Measurements from ENCODE around the gene ACAA2. TPM values are rescaled to one million over a fixed set of nuclear protein-coding genes. Genes with fewer than 3 reads are reported as not detected.

The ACAA2 gene
- total RNA-seq, 1 experiment from 2014 or later, result 6.5 TPM

DNA sequence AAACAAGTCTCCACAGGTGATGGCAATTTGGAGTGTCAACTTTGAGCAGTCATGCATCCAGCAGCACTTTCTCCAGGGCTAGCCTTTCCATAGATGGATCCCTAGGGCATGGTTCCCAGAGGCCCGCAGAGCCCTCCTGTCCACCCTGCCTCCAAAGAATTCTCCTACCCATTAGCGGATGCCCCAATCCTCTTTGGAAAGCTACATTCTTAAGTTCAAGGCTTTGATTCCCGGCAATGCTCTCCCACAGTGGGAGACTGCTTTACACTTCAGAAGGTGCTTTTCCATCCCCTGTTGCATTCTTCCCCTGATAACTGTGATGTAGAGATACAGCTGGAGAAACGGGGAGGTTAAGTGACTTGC lies 61.3 kb downstream of the ACAA2 start:
- no peaks in the 10 kb centered on the region for H3K9me2 ChIP-seq (replicated peaks; ENCODE audit: low read length)
- CTCF ChIA-PET, result no interaction called here
- H3K79me2 ChIP-seq (ENCODE audit: low read length), result no peaks in the 10 kb centered on the region
- no peak overlapping the region for H2AFZ ChIP-seq (ENCODE audit: low read length)
- no peaks in the 10 kb centered on the region for H3K36me3 ChIP-seq (ENCODE audit: low read depth, low read length)
- no TSS peak for BruUV-seq (replicated peaks)
- TF ChIP-seq EZH2 (IDR thresholded peaks at IDR 0.05; ENCODE audit: low read length, unreplicated experiment) (no peak), EZH2phosphoT487 (IDR thresholded peaks at IDR 0.05; ENCODE audit: borderline replicate concordance, low read length) (no peak)
- TF ChIP-seq, protein P1, sequence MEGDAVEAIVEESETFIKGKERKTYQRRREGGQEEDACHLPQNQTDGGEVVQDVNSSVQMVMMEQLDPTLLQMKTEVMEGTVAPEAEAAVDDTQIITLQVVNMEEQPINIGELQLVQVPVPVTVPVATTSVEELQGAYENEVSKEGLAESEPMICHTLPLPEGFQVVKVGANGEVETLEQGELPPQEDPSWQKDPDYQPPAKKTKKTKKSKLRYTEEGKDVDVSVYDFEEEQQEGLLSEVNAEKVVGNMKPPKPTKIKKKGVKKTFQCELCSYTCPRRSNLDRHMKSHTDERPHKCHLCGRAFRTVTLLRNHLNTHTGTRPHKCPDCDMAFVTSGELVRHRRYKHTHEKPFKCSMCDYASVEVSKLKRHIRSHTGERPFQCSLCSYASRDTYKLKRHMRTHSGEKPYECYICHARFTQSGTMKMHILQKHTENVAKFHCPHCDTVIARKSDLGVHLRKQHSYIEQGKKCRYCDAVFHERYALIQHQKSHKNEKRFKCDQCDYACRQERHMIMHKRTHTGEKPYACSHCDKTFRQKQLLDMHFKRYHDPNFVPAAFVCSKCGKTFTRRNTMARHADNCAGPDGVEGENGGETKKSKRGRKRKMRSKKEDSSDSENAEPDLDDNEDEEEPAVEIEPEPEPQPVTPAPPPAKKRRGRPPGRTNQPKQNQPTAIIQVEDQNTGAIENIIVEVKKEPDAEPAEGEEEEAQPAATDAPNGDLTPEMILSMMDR (conservative IDR thresholded peaks at IDR 0.05; ENCODE audit: low read depth, low read length), result no peak
- no peak for ATAC-seq
- H3K27me3 ChIP-seq (ENCODE audit: low read length), result no peaks in the 10 kb centered on the region
- POLR2A ChIA-PET (ENCODE audit: unreplicated experiment), result no interaction called here
- H3K4me3 ChIP-seq (ENCODE audit: low read length), result no peak overlapping the region
- DNase-seq, result no peak
- no peak overlapping the region for H3K9ac ChIP-seq (ENCODE audit: low read length)
- no peaks in the 10 kb centered on the region for H3K9me3 ChIP-seq (ENCODE audit: low read length)
- intact Hi-C loops (cut with micrococcal nuclease), result no loop called here
- H3K27ac ChIP-seq (ENCODE audit: low read length), result no peak overlapping the region
- H4K20me1 ChIP-seq (ENCODE audit: low read length), result no peaks in the 10 kb centered on the region
- no peaks in the 10 kb centered on the region for H3K4me1 ChIP-seq (ENCODE audit: insufficient read depth, low read length)
- no peaks in the 10 kb centered on the region for H3F3A ChIP-seq (ENCODE audit: low read length, unreplicated experiment)
- no peak overlapping the region for H3K4me2 ChIP-seq (ENCODE audit: low read length)

DNA sequence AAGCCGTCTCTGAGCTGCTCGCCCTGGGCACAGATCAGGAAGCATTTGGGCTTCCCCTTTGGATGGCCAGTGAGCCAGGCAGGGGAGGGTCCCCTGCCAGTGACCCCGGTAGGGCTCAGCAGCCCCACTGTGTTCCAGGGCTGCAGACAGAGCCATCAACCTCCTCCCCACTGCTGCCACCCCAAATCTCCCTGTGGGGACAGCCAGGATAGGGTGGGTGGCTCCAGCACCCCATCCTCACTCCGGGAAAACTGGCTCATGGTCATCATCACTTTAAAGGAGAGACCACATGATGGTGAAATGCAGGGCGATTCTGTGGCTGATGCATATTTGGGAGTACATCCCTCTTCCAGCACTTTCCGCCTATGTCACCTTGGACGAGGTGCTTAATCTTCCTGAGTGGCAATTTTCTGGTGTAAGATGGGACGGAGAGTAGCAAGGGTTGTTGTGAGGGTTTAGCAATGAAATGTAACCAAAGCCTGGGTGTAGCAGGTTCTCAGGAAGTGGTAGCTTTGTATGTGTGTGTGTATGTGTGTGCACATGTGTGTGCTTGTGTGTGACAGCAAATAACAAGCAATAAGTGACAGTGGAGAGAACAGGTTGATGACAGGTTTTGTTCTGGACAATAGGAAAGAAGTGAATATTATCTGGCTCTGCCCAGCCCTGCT lies 61.8 kb downstream of the ACAA2 start:
- intact Hi-C loops (cut with micrococcal nuclease), result no loop called here
- CTCF ChIA-PET, result no interaction called here
- Histone ChIP-seq H3K4me2 (ENCODE audit: low read length) (no peak overlapping the region), H3K9me2 (replicated peaks; ENCODE audit: low read length) (no peaks in the 10 kb centered on the region), H3K9me3 (ENCODE audit: low read length) (no peaks in the 10 kb centered on the region), H3K9ac (ENCODE audit: low read length) (no peak overlapping the region), H3K27me3 (ENCODE audit: low read length) (no peaks in the 10 kb centered on the region), H3K27ac (ENCODE audit: low read length) (no peak overlapping the region), H2AFZ (ENCODE audit: low read length) (no peak overlapping the region), H4K20me1 (ENCODE audit: low read length) (no peaks in the 10 kb centered on the region), H3K4me1 (ENCODE audit: insufficient read depth, low read length) (no peaks in the 10 kb centered on the region), H3F3A (ENCODE audit: low read length, unreplicated experiment) (no peaks in the 10 kb centered on the region), H3K4me3 (ENCODE audit: low read length) (no peak overlapping the region), H3K79me2 (ENCODE audit: low read length) (no peaks in the 10 kb centered on the region), H3K36me3 (ENCODE audit: low read depth, low read length) (no peaks in the 10 kb centered on the region)
- TF ChIP-seq, protein P1 (conservative IDR thresholded peaks at IDR 0.05; ENCODE audit: low read depth, low read length), result no peak
- TF ChIP-seq EZH2phosphoT487 (IDR thresholded peaks at IDR 0.05; ENCODE audit: borderline replicate concordance, low read length) (no peak), EZH2 (IDR thresholded peaks at IDR 0.05; ENCODE audit: low read length, unreplicated experiment) (no peak)
- DNase-seq (no peak), ATAC-seq (no peak)
- POLR2A ChIA-PET (ENCODE audit: unreplicated experiment), result no interaction called here
- no TSS peak for BruUV-seq (replicated peaks)

DNA sequence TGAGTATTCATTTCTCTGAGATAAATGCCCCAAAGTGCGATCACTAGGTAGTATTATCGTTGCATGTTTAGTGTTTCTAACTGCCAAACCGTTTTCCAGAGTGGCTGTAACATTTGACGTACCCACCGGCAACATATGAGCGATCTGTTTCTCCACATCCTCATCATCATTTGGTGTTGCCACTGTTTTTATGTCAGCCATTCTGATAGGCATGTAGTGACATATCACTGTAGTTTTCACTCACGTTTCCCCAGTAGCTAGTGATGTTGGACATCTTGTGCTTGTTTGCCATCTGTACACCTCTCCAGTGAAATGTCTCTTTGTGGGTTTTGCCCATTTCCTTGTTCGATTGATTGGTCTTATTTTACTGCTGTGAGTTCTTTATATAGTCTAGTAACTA lies 63.8 kb downstream of the ACAA2 start:
- H3K36me3 ChIP-seq (ENCODE audit: low read depth, low read length), result no peaks in the 10 kb centered on the region
- H3K9ac ChIP-seq (ENCODE audit: low read length), result no peak overlapping the region
- no TSS peak for BruUV-seq (replicated peaks)
- H3K9me3 ChIP-seq (ENCODE audit: low read length), result no peaks in the 10 kb centered on the region
- H3K4me1 ChIP-seq (ENCODE audit: insufficient read depth, low read length), result no peaks in the 10 kb centered on the region
- H3K9me2 ChIP-seq (replicated peaks; ENCODE audit: low read length), result no peaks in the 10 kb centered on the region
- no peaks in the 10 kb centered on the region for H3F3A ChIP-seq (ENCODE audit: low read length, unreplicated experiment)
- no peak overlapping the region for H3K27ac ChIP-seq (ENCODE audit: low read length)
- no peak overlapping the region for H3K4me3 ChIP-seq (ENCODE audit: low read length)
- no peaks in the 10 kb centered on the region for H4K20me1 ChIP-seq (ENCODE audit: low read length)
- TF ChIP-seq, protein P1 (conservative IDR thresholded peaks at IDR 0.05; ENCODE audit: low read depth, low read length), result no peak
- TF ChIP-seq EZH2phosphoT487 (IDR thresholded peaks at IDR 0.05; ENCODE audit: borderline replicate concordance, low read length), result no peak
- TF ChIP-seq EZH2 (IDR thresholded peaks at IDR 0.05; ENCODE audit: low read length, unreplicated experiment), result no peak
- DNase-seq, result no peak
- no peak for ATAC-seq
- no peaks in the 10 kb centered on the region for H3K27me3 ChIP-seq (ENCODE audit: low read length)
- no peaks in the 10 kb centered on the region for H3K79me2 ChIP-seq (ENCODE audit: low read length)
- CTCF ChIA-PET, result no interaction called here
- H2AFZ ChIP-seq (ENCODE audit: low read length), result no peak overlapping the region
- intact Hi-C loops (cut with micrococcal nuclease), result no loop called here
- no peak overlapping the region for H3K4me2 ChIP-seq (ENCODE audit: low read length)
- POLR2A ChIA-PET (ENCODE audit: unreplicated experiment), result no interaction called here
